Omental fat pad (tissue), 4 donors: Measurements from ENCODE around the gene SSRP1. TPM values are rescaled to one million over a fixed set of nuclear protein-coding genes. Genes with fewer than 3 reads are reported as not detected.
"Not testable (repeated sequence)": the region's sequence is repeated elsewhere in the genome, so short reads cannot be mapped to it uniquely, and the experiment has no call there.

ENCODE experiments used
- ATAC-seq: fragments of 150-250 bp; one replicate; pipeline ENCODE4 v1.9.1; 2016; ENCODE audit warnings: mild to moderate bottlenecking, moderate library complexity; ENCODE audit not compliant: low FRiP score
- DNase-seq: peaks from one replicate; pipeline ENCODE4 v3.0.0-alpha.2; 2019; ENCODE audit warnings: low spot score
- total RNA-seq, 4 donors: library from RNA; depleted of rRNA; stranded (reverse); fragments of >200 nt; gene quantifications; one replicate each; pipeline ENCODE4 v1.1.0, GENCODE V29; 2016
- TF ChIP-seq, protein P1 (sequence below), 3 donors: fragments of 450-650 bp; IDR thresholded peaks; one replicate each; pipeline ENCODE4 v1.5.1; 2016 to 2017; ENCODE audit warnings: antibody characterized with exemption in 3 of 3, mild to moderate bottlenecking in 3 of 3, moderate library complexity in 2 of 3

The SSRP1 gene
- total RNA-seq, 4 donors from 2014 or later = 53.5 to 81.8 (median 61.2) TPM

DNA sequence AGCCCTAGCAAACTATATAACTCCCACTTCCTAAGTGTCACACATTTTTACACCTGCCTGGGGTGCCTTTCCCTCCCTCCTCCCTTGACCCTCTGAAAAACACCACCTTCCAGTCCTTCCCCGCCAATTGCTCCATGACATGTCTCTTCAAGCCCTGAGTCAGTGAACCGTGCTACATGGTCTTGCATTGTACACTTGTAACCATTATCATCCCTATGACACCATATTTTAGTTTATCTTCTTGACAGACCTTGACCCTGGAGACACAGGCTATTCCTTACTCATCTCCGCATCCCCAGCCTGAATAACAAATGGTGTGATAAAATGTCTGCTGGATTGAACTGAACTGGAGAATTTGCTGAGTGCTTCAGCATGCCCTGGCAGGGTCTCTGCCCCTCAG lies 47.8 kb downstream of the SSRP1 start:
- ATAC-seq = no peak
- TF ChIP-seq, protein P1, sequence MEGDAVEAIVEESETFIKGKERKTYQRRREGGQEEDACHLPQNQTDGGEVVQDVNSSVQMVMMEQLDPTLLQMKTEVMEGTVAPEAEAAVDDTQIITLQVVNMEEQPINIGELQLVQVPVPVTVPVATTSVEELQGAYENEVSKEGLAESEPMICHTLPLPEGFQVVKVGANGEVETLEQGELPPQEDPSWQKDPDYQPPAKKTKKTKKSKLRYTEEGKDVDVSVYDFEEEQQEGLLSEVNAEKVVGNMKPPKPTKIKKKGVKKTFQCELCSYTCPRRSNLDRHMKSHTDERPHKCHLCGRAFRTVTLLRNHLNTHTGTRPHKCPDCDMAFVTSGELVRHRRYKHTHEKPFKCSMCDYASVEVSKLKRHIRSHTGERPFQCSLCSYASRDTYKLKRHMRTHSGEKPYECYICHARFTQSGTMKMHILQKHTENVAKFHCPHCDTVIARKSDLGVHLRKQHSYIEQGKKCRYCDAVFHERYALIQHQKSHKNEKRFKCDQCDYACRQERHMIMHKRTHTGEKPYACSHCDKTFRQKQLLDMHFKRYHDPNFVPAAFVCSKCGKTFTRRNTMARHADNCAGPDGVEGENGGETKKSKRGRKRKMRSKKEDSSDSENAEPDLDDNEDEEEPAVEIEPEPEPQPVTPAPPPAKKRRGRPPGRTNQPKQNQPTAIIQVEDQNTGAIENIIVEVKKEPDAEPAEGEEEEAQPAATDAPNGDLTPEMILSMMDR (IDR thresholded peaks at IDR 0.05) = no peak

DNA sequence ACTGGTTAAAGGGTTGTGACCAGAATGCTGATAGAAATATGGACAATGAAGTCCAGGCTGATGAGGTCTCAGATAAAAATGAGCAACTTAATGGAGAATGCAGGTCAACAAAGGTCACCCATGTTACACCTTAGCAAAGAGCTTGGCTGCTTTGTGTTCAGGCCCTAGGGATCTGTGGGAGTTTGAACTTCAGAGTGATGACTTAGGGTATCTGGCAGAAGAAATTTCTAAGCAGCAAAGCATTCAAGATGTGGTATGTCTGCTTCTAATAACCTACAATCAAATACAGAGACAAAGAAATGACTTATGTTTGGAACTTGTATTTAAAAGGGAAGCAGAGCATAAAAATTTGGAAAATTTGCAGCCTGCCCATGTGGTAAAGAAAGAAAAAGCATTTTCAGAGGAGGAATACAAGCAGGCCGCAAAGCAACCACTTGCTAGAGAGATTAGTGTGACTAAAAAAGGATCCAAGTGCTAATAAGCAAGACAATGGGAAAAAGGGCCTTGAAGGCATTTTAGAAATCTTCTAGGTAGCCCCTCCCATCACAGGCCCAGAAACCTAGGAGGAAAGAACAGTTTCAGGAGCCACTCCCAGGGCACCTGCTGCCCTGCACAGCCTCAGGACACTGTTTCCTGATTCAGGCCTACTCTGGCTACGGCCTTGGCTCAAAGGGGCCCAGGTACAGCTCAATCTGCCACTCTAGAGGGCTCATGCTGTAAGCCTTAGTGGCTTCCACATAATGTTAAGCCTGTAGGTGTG lies 52.3 kb downstream of the SSRP1 start:
- no peak for ATAC-seq
- TF ChIP-seq, protein P1 (IDR thresholded peaks at IDR 0.05) = no peak
- DNase-seq = no peak

More for the DNA sequence above, 47.8 kb downstream of the SSRP1 start:
- DNase-seq = no peak

DNA sequence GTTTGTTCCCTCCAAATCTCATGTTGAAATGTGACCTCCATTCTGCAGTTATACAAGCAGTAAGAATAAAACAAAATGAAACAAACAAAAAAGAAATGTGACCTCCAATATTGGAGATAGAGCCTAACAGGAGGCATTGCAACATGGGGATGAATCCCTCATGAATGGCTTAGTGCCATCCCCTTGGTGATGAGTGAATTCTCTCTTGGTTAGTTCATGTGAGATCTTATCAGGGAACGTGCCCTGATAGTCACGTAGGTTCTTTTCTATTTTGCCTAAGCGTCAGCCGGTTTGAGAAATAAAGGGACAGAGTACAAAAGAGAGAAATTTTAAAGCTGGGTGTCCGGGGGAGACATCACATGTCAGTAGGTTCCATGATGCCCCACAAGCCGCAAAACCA lies 54.1 kb downstream of the SSRP1 start:
- not testable (repeated sequence) for DNase-seq, ATAC-seq

DNA sequence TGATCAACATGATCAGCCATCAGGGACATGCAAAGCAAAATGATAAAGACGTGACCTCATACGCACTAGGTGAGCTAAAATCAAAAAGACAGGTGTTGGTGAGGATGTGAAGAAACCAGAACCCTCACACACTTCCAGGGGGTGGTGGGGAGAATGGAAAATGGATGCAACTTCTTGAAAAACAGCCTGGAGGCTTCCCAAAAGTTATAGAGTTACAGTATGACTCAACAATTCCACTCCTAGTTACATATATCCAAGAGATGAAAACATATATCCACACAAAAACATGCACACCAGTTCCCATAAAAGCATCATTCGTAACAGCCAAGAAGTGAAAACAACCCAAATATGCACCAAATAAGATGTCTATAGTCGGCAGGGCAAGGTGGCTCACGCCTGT lies 56.6 kb downstream of the SSRP1 start:
- TF ChIP-seq, protein P1 (IDR thresholded peaks at IDR 0.05) = no peak
- ATAC-seq (no peak), DNase-seq (no peak)

DNA sequence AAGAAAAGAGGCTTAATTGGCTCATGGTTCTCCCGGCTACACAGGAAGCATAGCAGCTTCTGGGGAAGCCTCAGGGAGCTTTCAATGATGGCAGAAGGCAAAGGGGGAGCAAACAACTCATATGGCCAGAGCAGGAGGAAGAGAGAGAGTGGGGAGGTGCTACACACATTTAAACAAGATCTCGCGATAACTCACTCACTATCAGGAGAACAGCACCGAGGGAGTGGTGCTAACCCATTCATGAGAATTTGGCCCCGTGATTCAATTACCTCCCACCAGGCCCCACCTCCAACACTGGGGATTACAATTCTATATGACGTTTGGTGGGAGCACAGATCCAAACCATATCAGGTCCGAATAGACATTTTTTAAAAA lies 57.0 kb downstream of the SSRP1 start:
- ATAC-seq = no peak
- DNase-seq = no peak
- TF ChIP-seq, protein P1 (IDR thresholded peaks at IDR 0.05) = no peak

DNA sequence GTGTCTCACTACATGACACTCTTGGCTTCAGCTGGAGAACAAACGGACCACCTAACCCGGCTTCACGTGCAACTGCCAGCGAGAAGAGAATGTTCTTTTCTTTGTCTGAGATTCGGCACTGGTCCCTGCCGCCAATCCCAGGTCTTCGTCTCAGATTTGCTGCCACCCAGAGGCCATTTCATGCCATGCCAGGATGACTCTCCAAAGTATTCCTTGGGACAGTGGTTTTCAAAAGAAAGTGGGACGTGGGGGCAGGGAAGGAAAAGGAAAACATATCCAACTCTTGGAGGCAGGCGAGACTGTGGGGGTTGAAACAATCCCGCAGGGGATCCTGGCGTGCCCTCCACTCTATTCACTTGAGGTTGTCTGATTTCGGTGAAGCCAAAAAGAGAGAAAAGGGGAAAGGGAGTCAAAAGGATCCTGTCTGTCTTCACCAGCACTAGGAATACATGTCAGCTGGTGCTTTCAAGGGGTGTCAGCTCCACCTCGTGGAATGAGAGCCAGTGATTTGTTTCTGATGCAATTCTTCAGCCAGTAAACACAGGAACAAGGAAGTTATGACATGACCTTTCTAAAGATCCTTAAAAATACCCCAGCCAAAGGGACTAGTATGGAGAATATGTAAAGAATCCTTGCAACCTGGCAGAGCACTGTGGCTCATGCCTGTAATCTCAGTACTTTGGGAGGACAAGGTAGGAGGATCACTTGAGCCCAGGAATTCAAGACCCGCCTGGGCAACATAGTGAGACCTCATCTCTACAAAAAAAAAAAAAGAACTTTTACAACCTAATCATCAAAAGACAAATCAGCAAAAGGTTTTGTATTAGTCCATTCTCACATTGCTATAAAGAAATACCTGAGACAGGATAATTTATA lies 57.6 kb downstream of the SSRP1 start:
- DNase-seq = peak; percentile 32
- TF ChIP-seq, protein P1 (IDR thresholded peaks at IDR 0.05) = peak in 1 of 3 donors; percentile 38
- ATAC-seq = peak; percentile 66

DNA sequence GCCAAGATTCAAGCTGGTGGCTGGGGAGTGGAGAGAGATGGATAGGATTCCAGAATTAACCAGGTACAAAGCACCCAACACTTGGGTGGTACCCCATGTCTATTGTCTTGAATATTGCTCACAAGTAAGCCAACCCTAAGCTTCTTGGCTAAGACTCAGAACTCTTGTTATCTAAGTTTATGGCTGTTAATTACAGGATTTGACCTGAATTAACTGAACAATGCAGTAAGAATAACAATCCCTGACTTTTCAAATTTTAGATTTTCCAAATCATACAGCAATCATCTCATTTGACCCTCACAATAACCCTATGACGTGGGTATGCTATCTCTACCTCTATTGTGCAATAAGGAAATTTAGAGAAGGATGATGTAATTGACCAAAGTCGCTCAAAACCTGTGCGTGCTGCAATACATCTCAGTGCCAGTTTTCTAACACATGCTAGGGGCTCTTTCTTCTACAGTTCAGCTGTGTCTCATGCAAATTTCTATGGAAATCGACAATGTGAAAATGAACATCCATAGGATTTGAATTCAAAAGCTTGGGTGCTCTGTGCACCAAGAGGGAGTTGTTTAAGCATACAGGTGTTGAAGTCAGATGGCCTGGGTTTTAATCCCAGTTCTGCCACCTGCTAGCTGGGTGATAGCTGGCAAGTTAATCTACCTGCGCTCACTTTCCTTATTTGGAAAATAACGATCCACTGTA lies 58.6 kb downstream of the SSRP1 start:
- DNase-seq (no peak), ATAC-seq (peak; percentile 42)
- TF ChIP-seq, protein P1 (IDR thresholded peaks at IDR 0.05) = no peak
